ENCODE measurements around the gene BRD8. TPM values are rescaled to one million over a fixed set of nuclear protein-coding genes. Genes with fewer than 3 reads are reported as not detected.
A peak's percentile ranks its signal among the peaks of the same experiment; 100 is the strongest.

BRD8 gene
- 100 to 1,000 TPM; 165 to 198 TPM for total RNA-seq
- polyA plus RNA-seq (ENCODE audit: insufficient read depth, low read depth, low replicate concordance) = 303 TPM
- long read RNA-seq, donor 1, transcript BRD8-226 (6 exons, 557 nt) = major isoform, 10 of 18 reads
- long read RNA-seq, donor 1, partial matches to known transcripts = 7 of 18 reads
- long read RNA-seq, donor 1, other reads (novel, unspliced or antisense) = 0 of 18 reads
- long read RNA-seq, donor 2, transcript BRD8-226 (6 exons, 557 nt) = major isoform, 5 of 14 reads
- long read RNA-seq, donor 2, partial matches to known transcripts = 6 of 14 reads
- long read RNA-seq, donor 2, other reads (novel, unspliced or antisense) = 0 of 14 reads

DNA sequence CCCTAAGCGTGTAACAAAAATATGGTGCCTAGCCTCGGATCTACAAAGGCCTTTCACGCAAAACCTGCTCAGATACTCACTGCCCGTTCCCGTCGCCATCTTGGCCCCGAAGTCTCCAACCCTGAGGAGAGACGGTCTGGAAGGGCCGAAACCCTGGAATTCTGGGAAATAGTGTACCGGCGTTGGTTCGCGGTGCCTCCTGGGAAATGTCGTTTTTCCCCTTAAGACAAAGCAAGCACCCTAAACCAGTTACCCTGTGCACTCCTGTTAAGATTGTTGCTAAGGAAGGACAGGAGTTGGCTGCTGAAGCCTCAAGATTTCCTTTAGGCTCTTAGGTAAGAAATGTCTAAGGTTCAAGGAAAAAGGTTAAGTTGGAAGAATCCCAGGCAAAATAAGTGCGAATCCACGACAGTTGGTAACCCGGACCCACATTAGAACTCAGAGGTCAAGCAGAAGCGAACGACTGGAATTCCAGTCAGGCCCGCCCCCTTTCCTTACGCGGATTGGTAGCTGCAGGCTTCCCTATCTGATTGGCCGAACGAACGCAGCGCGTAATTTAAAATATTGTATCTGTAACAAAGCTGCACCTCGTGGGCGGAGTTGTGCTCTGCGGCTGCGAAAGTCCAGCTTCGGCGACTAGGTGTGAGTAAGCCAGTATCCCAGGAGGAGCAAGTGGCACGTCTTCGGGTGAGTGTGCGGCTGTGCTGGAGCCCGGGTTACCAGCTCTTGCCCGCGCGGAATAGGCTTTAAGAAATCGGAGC lies at the start of gene BRD8, which contains the start of gene KIF20A:
BRD8 (minus strand) TSS at position 115 of the 761 bp plus-strand sequence; CDS start at position 99, 16 bp downstream.
KIF20A (plus strand) TSS at position 597 of the 761 bp plus-strand sequence. CDS start 569 bp downstream, outside the sequence.
- H3K4me3 ChIP-seq = peak within 1 kb of the TSS; percentile 76 to 85
- H3K4me1 ChIP-seq = peaks cover 5% of the 10 kb centered on the region
- intact Hi-C loops (cut with DNase I; ENCODE audit: low total_unique reads) = no loop called here
- peak within 1 kb of the TSS; percentile 84 to 95 for H3K27ac ChIP-seq
- DNase-seq = peak; percentile 99
- no peaks in the 10 kb centered on the region for H3K27me3 ChIP-seq
- H3K36me3 ChIP-seq (ENCODE audit: low read depth, missing control alignments) = no peaks in the 10 kb centered on the region
- no peaks in the 10 kb centered on the region for H3K9me3 ChIP-seq
- 0% methylated on average over 40 to 41 of the region's 41 CpGs for WGBS, 2 donors
- TF ChIP-seq, protein P1, sequence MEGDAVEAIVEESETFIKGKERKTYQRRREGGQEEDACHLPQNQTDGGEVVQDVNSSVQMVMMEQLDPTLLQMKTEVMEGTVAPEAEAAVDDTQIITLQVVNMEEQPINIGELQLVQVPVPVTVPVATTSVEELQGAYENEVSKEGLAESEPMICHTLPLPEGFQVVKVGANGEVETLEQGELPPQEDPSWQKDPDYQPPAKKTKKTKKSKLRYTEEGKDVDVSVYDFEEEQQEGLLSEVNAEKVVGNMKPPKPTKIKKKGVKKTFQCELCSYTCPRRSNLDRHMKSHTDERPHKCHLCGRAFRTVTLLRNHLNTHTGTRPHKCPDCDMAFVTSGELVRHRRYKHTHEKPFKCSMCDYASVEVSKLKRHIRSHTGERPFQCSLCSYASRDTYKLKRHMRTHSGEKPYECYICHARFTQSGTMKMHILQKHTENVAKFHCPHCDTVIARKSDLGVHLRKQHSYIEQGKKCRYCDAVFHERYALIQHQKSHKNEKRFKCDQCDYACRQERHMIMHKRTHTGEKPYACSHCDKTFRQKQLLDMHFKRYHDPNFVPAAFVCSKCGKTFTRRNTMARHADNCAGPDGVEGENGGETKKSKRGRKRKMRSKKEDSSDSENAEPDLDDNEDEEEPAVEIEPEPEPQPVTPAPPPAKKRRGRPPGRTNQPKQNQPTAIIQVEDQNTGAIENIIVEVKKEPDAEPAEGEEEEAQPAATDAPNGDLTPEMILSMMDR (IDR thresholded peaks at IDR 0.05) = no peak
- TF ChIP-seq POLR2A (IDR thresholded peaks at IDR 0.05) = no peak

GRCh38 chr5:138226910-138227309 lies 48.5 kb upstream of the BRD8 start:
- no peak for DNase-seq
- intact Hi-C loops (cut with DNase I; ENCODE audit: low total_unique reads) = no loop called here

DNA sequence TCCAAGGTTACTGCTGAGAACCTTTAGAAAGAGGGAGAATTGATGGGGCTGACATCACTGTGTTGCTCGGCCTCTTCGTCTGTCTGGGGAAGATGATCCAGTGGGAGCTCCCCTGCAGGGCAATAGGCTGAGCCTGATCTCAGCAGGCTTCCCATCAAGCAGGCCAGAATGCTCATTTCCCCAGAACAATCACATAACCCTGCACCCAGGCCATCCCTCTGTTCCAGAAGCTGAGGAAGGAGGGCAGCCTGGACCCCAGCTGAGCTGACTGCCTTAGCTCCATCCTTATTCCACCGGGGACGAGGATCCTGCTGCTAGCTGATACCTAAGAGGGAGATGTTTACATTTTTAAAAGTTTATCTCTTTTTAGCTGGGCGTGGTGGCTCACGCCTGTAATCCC lies 46.3 kb upstream of the BRD8 start:
- Histone ChIP-seq H3K4me1 (no peaks in the 10 kb centered on the region), H3K27ac (no peak overlapping the region), H3K27me3 (no peaks in the 10 kb centered on the region), H3K36me3 (ENCODE audit: low read depth, missing control alignments) (no peaks in the 10 kb centered on the region), H3K4me3 (no peak overlapping the region), H3K9me3 (no peaks in the 10 kb centered on the region)
- TF ChIP-seq, protein P1 (IDR thresholded peaks at IDR 0.05) = no peak
- no peak for TF ChIP-seq POLR2A (IDR thresholded peaks at IDR 0.05)
- intact Hi-C loops (cut with DNase I; ENCODE audit: low total_unique reads) = no loop called here
- 90 to 100% methylated on average over 5 to 6 of the region's 6 CpGs for WGBS, 2 donors
- DNase-seq = no peak

More at GRCh38 chr5:138226910-138227309, 48.5 kb upstream of the BRD8 start:
- H3K4me1 ChIP-seq = peaks cover 9% of the 10 kb centered on the region
- H3K9me3 ChIP-seq = no peaks in the 10 kb centered on the region
- no peaks in the 10 kb centered on the region for H3K27me3 ChIP-seq
- H3K27ac ChIP-seq = no peak overlapping the region
- no peak overlapping the region for H3K4me3 ChIP-seq
- TF ChIP-seq, protein P1 (IDR thresholded peaks at IDR 0.05) = no peak
- no peak for TF ChIP-seq POLR2A (IDR thresholded peaks at IDR 0.05)
- H3K36me3 ChIP-seq (ENCODE audit: low read depth, missing control alignments) = no peaks in the 10 kb centered on the region

- Histone ChIP-seq H3K4me1 (no peaks in the 10 kb centered on the region), H3K9me3 (no peaks in the 10 kb centered on the region), H3K36me3 (ENCODE audit: low read depth, missing control alignments) (no peaks in the 10 kb centered on the region), H3K27ac (no peak overlapping the region), H3K27me3 (no peaks in the 10 kb centered on the region), H3K4me3 (no peak overlapping the region)
- TF ChIP-seq POLR2A (IDR thresholded peaks at IDR 0.05) = no peak
- TF ChIP-seq, protein P1 (IDR thresholded peaks at IDR 0.05) = no peak
- 95% methylated on average over 1 of the region's 1 CpG; no CpG with 5 or more reads in 1 of the 2 donors for WGBS, 2 donors
- intact Hi-C loops (cut with DNase I; ENCODE audit: low total_unique reads) = no loop called here
- DNase-seq = no peak
Observed at GRCh38 chr5:138223532-138223931, 45.1 kb upstream of the BRD8 start.

Data from testis (tissue), 5 donors.